Tibial nerve (tissue), 4 donors: Measurements from ENCODE around the gene TPGS1.

Experiments used
- EP300 ChIP-seq, 2 donors: sonication (generic); formaldehyde crosslinking; IDR thresholded peaks; one replicate each; pipeline ENCODE4 v1.6.1; 2017; ENCODE audit warnings: antibody characterized with exemption in 2 of 2, mild to moderate bottlenecking in 1 of 2
- TF ChIP-seq, protein P1 (sequence below), 5 experiments: fragments of 200-600 bp in 3 of 5; fragments of 450-650 bp in 2 of 5; sonication (generic) in 3 of 5; IDR thresholded peaks; one replicate each; pipeline ENCODE4 v1.5.1; 2016 to 2019; ENCODE audit warnings: antibody characterized with exemption in 5 of 5, mild to moderate bottlenecking in 3 of 5, moderate library complexity in 2 of 5

DNA sequence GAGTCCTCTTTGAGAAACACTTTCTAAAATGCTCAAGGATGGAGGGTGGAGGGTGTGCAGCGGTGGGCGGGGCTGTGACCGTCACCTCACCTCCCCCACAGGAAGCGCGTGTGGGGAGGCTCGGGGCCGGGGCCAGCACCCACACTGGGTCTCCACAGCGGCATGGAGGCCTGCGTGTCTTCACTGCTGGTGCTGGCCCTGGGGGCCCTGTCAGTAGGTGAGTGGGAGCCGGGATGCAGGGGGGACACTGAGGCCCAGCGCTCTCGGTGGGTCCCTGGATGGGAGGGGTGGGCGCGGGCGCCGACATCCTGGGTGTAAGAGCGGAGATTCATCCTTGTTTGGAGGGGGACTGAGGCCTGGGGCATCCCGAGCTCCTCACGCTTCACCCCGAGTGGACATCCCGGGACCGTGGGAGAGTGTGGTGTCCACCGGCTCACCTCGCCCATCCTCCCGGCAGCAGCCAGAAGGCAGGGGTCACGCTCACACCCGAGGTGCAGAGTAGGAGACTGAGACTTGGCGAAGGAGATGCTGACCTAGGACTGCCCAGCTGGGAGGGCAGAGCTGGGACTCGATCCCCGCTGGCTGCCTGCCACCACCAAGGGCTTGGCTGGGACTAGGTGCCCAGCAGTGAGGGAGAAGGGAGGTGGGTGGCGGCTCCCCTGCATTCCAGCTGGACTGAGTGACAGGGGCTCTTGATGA is 36.8 kb downstream of the TPGS1 start, which contains the start of gene GZMM:
- TF ChIP-seq, protein P1, sequence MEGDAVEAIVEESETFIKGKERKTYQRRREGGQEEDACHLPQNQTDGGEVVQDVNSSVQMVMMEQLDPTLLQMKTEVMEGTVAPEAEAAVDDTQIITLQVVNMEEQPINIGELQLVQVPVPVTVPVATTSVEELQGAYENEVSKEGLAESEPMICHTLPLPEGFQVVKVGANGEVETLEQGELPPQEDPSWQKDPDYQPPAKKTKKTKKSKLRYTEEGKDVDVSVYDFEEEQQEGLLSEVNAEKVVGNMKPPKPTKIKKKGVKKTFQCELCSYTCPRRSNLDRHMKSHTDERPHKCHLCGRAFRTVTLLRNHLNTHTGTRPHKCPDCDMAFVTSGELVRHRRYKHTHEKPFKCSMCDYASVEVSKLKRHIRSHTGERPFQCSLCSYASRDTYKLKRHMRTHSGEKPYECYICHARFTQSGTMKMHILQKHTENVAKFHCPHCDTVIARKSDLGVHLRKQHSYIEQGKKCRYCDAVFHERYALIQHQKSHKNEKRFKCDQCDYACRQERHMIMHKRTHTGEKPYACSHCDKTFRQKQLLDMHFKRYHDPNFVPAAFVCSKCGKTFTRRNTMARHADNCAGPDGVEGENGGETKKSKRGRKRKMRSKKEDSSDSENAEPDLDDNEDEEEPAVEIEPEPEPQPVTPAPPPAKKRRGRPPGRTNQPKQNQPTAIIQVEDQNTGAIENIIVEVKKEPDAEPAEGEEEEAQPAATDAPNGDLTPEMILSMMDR (IDR thresholded peaks at IDR 0.05): no peak
- TF ChIP-seq EP300 (IDR thresholded peaks at IDR 0.05): no peak
